Measurements from ENCODE around the gene ATAD3C.
"Not testable (repeated sequence)": the region's sequence is repeated elsewhere in the genome, so short reads cannot be mapped to it uniquely, and the experiment has no call there.

Gene ATAD3C

DNA sequence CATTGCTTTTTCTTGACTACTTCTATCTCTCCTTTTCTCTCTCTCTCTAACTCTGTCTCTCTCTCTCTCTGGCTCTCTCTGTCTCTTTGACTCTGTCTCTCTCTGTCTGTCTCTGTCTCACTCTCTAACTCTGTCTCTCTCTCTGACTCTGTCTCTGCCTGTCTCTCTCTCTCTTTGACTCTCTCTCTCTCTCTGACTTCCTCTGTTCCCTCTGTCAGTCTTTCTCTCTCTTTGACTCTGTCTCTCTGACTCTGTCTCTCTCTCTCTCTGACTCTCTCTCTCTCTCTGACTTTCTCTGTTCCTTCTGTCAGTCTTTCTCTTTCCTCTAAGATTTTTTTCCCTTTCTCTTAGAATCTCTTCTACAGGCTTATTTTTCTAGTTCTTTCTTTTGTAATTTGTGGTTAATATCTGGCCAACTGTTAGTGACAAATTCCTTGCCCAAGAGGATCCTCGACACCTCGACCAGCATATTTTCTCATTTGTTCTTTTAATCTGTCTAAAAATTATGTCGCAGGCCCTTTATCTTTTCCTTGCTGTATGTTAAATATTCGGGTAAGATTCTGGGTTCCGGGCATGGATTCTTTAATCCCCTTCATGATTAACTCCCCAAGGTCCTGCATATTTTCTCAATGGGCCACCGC is at the start of gene ATAD3C:
Gene ATAD3C (plus strand): TSS at position 591 of the 641 bp plus-strand sequence. CDS start 995 bp downstream, outside the sequence.
- in situ Hi-C loops (cut with MboI; ENCODE audit: low sequenced_read_pairs): no loop called here

GRCh38 chr1:1399872-1400575 is 49.5 kb upstream of the ATAD3C start:
- in situ Hi-C loops (cut with MboI; ENCODE audit: low sequenced_read_pairs): no loop called here

GRCh38 chr1:1400576-1401456 is 48.7 kb upstream of the ATAD3C start:
- in situ Hi-C loops (cut with MboI; ENCODE audit: low sequenced_read_pairs): no loop called here

- in situ Hi-C loops (cut with MboI; ENCODE audit: low sequenced_read_pairs): no loop called here
Measured at GRCh38 chr1:1401457-1402010, 48.0 kb upstream of the ATAD3C start.

DNA sequence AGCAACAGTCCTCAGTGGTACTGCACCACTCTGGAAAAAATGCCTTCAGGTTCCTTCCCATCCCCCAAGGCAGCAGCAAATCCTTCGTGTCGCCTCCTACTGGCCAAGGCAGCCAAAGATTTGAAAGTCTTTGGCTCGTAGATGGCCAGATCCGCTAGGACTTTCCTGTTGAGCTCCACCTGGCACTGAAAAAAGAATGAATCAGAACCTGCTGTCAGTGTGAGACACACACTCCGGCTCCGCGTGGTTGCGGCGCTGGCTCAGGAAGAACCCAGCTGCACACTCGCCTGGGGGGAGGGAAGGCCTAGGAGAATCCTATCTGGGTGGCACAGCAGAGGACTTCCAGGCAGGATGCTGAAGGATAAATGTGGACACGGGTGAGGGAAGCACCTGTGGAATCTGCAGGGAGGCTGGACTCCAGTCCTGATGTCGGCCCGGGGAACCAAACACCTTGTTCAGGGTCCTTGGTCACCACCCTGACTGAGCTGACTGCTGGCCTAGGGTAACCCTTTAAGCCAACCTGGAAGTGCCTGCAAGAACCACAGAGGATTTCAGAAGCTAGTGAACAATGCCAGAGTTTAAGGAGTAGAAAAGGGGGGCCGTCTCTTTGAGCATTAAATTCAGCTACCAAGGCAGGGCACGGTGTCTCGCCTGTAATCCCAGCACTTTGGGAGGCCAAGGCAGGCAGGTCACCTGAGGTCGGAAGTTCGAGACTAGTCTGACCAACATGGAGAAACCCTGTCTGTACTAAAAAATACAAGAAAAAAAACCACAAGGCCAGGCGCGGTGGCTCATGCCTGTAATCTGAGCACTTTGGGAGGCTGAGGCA is 47.2 kb upstream of the ATAD3C start:
- in situ Hi-C loops (cut with MboI; ENCODE audit: low sequenced_read_pairs): no loop called here

DNA sequence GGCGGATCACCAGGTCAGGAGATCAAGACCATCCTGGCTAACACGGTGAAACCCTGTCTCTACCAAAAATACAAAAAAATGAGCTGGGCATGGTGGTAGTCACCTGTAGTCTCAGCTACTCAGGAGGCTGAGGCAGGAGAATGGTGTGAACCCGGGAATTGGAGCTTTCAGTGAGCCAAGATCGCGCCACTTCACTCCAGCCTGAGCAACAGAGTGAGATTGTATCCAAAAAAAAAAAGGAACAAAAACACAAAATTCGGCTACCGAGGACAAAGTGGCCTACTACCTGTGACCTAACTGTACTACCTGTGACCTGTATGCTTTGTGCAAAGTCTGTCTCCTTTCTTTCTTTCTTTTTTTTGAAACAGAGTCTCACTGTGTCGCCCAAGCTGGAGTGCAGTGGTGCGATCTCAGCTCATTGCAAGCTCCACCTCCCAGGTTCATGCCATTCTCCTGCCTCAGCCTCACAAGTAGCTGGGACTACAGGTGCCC is 46.5 kb upstream of the ATAD3C start:
- in situ Hi-C loops (cut with MboI; ENCODE audit: low sequenced_read_pairs): not testable (repeated sequence)

DNA sequence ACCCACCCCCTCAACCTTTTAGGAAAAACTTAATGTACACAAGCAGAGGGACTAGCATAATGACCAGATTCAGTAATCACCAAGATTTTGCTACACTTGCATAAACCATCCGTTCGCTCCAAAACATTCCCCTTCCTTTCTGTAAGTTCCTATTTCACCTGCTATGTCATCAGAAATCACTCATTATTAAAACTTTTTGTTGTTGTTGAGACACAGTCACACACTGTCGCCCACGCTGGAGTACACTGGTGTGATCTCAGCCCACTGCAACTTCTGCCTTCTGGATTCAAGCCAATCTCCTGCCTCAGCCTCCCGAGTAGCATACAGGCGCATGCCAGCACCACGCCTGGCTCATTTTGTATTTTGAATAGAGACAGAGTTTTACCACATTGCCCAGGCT is 45.8 kb upstream of the ATAD3C start:
- in situ Hi-C loops (cut with MboI; ENCODE audit: low sequenced_read_pairs): no loop called here

DNA sequence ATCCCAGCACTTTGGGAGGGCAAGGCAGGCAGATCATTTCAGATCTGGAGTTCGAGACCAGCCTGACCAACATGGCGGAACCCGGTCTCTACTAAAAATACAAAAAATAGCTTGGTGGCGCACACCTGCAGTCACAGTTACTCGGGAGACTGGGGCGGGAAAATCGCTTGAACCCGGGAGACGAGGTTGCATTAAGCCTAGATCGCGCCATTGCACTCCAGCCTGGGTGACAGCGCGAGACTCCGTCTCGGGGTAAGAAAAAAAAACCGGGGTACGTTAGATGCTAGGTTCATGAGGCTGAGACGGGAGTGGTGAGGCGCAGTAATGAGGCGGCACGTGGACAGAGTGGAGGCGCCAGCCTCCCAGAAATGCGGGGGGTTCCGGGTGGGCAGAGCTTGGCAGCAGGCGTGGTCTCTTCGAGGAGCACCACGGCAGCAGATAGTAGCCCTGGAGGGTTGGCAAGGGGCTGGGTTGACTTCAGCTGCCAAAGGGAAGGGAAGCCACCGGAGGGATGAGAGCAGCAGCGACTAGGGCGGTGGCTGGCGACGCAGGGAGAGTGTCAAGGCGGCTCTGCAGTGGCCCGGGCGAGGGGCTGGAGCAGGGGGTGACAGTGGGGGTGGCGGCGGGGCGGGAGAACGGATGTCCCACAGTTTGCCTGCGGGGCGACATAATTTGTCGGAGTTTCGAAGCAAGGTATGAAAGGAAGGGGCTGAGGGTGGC is 43.2 kb upstream of the ATAD3C start:
- in situ Hi-C loops (cut with MboI; ENCODE audit: low sequenced_read_pairs): no loop called here

DNA sequence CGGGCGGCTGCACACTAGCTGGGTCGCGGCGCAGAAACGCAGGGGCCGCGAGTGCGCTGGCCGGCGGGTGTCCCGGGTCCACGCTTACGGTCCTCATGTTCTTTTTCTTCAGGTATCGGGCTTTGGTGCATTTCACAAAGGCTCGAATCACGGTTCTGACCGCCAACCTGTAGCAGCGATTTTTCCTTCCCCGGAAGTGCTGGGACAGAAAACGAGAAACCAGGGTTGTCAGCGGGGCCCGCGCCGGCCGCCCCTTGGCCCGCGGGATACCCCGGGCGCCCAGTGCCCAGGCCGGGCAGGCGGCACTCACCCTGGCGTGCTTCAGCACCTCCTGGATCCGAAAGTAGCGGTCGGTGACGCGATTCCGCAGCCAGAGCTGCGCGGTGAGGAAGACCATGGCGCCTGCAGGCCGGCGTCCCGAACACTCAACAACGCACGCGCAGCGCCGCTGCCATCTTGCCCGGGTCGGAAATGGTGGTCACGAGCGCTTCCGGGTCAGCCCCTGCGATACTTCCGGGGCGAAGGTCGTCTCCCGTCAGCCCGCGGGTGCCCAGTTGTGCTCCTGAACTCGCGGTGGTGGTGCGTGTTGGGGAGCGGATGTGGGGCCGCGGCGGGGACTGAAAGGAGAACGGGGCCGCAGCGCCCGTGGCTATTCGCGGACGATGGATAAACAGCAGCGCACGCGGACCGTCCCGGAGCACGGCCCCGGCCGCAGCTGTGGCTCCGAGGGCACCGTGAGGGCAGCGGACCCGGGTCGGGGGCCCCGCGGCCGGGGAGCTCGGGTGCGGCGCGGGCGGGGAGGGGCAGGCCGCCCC is 42.5 kb upstream of the ATAD3C start, which contains the start of gene MRPL20:
Gene MRPL20 (minus strand): TSS at position 473 of the 815 bp plus-strand sequence. CDS start 76 bp downstream, at position 397.
- in situ Hi-C loops (cut with MboI; ENCODE audit: low sequenced_read_pairs): no loop called here

DNA sequence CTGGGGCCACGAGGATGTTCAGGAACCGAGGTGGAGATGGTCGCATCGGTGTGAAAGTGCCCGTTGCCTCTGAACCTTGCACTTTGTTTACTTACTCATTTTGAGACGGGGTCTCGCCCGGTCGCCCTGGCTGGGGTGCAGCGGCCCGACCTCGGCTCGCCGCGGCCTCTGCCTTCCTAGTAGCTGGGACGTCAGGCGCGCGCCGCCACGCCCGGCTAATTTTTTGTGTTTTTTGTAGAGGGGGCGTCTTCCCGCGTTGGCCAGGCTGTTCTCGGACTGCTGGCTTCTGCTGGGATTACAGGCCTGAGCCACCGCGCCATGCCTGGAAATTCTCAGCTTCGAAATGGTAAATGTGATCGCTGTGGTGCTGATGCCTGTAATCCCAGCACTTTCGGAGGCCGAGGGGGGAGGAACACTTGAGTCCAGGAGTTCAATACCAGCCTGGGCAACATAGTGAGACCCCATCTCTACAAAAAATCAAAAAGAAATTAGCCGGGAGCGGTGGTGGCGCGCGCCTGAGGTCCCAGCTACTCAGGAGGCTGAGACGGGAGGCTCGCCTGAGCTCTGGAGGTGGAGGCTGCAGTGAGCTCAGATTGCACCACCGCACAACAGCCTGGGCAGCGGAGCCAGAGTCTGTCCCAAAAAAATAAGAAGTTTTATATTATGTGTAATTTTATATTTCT is 41.7 kb upstream of the ATAD3C start:
- in situ Hi-C loops (cut with MboI; ENCODE audit: low sequenced_read_pairs): no loop called here

GRCh38 chr1:1410238-1410637 is 39.3 kb upstream of the ATAD3C start:
- in situ Hi-C loops (cut with MboI; ENCODE audit: low sequenced_read_pairs): not testable (repeated sequence)

GRCh38 chr1:1411626-1412025 is 37.9 kb upstream of the ATAD3C start:
- in situ Hi-C loops (cut with MboI; ENCODE audit: low sequenced_read_pairs): no loop called here

DNA sequence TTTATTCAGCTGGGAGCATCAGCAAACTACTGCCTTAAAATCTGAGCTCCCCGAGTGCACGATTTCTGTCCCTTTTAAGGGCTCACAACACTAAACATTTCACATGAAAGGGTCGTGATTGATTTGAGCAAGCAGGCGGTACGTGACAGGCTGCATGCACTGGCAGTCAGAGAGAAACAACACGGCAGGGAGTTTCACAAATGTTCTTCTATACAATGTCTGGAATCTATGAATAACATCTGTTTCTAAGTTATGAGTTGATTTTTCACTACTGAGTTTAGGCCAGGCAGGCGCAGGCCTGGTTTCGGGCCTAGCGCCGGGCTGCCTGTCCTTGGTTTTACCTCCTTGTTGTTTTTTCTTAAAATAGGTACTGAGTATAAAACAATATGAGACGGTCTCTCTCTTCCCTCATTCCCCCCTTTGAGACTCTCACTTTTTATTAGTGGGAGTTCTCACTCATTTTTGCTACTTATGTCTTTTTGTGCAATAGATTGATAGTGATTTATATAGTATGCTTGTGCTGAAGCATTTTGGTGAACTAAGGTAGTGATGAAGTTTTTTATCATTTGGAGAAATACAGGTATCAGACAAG is 37.1 kb upstream of the ATAD3C start:
- in situ Hi-C loops (cut with MboI; ENCODE audit: low sequenced_read_pairs): not testable (repeated sequence)

DNA sequence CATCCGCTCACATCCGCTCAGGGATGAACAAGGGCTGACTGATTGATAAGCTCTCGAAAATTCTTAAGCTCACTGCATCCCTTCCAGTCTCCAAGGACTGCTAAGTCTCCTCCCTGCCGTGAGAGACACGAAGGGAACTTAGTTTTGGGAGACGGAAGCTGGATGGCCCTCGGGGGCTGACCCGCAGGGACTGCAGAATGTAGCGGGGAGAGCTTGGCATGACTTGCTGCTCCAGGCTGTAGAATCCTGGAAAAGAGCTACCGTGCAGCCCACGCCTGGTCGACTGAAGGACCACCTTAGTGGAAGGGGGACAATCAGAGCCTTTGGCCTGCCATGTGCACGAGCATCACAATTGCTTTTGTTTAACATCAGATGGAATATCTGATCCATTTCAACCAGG is 33.7 kb upstream of the ATAD3C start:
- in situ Hi-C loops (cut with MboI; ENCODE audit: low sequenced_read_pairs): no loop called here

DNA sequence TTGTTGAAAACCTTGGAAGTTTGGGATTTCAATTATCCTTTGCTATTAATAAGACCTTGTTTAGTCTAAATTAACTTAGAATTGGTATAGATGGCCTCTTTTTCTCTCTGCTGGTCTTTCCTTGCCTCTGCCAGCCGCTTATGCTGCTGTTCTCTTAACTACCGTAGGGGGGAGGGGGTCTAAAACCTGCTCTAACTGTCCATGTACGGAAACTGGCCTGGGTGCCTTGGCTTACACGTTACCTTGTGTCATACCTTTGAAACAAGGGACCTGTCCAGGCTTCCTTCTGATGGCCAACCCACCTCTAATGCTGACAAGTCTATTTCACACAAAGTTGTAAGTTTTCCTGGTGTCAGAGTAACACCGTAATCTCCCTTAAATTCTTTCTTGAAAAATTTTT is 32.1 kb upstream of the ATAD3C start:
- in situ Hi-C loops (cut with MboI; ENCODE audit: low sequenced_read_pairs): not testable (repeated sequence)

DNA sequence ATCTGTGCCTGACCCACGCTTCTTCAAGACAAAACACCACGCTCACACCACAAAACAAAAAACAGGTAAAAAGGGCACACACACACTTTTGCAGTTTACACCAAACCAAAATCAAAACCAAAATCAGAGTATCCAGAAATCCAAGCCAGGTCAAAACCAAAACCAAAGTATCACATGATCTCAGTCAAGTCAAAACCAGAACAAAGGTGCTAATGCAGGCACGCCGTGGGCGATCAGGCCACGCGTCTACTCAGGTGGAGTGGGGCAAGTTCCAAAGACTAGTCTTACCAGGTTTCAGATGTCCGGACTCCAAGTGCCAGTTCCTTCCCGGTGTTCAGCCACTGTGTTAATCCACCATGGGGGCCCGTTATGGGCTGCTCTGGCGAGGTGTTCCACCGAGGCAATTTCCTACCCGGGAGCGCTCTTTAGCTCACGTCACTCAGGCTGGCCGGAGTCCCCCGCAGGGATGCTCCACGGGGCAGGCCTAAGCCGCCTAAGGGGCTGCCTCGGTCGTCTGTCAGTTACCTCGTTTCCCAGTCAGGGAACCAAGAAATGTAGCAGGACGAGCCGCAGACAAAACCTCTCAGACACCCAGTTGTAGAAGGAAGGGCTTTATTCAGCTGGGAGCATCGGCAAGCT is 31.5 kb upstream of the ATAD3C start:
- in situ Hi-C loops (cut with MboI; ENCODE audit: low sequenced_read_pairs): not testable (repeated sequence)

All from HL-60/S4 (cell line).